ENCODE results near the gene CARD11.

Gene CARD11

DNA sequence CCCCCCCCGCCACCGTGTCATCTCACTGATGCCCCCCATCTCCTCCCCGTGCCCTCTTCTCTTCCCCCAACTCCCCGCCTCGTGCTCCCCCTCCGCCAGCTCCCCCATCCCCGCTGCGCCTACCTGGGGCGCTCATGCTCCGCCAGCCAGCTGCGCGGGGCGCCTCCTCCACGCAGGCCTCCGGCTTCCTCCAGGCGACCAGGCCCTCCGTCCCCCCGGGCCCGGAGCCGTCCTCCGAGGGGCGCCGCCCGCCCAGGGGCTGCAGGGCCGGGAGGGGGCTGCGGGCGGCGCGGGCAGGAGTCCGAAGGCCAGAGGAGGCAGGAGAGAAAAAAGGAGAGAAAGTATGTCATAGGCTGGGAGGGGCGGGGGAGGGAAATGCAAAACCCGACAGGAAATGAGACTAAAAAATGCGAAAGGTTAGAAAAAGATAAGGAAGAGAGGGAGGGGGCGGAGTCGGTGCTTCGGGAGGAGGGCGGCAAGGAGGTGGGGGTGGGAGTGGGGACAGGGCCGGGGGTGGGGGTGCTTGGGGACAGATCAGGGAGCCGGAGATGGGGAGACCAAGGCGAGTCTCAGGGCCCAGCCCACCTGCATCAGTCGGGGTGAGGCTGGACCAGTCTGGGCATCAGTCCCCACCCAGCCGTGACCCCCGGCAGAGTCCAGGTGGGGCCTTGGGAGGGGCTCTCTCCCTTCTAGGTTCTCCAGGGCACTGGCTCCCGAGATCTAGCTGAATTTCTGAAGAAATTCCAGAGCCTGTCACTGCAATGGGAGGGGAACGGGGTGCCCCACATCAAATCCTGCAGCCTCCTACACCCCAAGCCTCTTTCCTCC lies at the start of gene CARD11:
Gene CARD11 (minus strand): TSS at position 324 of the 828 bp plus-strand sequence. CDS start 85,361 bp downstream, outside the sequence.
- DNase-seq = peak; percentile 9

DNA sequence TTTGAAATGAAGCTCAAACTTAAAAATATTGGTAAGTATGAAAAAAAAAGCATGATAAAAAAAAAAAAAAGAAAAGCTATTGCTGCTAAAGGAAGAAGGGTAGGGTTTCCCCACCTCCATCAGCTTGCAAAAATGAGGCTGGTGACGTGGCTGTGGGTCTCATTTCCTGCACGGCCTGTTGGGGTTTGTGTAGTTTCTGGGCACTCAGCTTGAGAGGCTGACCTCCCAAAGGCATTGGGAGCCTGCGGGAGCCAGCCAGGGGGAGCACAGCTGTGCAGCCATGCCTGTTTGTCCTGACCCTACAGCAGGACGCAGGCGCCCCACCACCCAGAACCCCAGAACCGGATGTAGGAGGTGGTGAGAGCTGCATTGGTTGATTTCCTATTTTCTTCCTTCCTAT lies 48.8 kb upstream of the CARD11 start:
- DNase-seq = no peak

DNA sequence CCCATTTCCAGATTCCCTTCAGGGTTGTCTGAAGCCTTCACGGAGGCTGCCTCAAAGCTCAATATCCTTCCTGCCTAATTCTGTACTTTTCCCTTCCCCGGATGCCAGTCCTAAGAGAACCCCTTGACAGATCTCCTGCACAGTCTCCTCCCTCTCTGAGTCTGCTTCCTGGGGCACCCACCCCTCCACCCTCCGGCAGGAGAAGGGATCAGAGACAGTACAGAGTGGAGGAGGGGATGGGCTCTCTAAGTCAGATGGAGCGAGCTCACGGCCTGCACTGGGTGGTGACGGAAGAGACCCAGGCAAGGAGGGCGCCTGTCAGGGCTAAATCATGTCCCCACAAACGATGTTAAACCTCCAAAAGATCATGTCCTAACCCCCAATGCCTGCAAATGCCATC lies 48.0 kb upstream of the CARD11 start:
- no peak for DNase-seq

DNA sequence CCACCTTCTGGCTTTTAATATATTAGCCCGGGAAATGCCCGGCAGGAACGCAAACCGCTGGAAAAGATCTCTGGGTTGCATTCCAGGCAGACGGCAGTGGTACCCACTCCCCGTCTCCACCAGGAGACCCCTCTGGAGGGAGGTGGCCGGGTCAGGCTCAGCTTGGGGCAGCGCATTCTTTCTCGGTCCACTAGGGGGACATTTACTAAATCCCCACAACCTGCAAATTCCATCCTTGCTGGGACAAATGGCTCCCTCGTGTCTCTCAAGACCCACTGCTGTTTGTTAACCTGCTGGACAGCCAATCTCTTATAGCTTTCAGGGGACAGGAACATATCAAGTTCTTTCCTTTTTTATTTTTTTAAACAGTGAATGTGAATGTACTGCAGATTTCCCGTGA lies 45.8 kb upstream of the CARD11 start:
- DNase-seq = peak; percentile 6

DNA sequence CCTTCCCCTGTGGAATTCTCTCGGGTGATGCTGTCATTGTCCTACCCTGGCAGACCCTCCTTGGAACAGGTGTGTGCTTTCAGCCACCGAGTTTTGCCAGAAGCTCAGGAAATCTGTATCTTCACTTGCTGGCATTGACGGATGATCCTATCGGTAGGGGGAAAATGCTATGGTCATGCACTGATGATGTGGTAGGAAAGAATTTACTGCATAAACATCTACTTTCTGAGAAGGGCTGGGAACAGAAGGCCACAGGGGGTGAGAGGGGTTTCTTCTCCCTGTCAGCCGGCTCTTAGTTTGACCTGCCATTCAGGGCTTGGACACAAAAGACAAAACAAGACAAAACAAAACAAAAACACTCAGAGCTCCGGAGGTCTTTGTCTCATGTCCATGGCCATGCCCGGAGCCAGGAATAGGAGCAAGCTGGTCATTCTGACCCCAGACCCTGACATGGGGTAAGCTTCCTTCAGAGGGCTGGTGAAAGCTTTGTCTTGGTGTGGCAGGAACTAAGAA lies 43.6 kb upstream of the CARD11 start:
- DNase-seq = no peak

DNA sequence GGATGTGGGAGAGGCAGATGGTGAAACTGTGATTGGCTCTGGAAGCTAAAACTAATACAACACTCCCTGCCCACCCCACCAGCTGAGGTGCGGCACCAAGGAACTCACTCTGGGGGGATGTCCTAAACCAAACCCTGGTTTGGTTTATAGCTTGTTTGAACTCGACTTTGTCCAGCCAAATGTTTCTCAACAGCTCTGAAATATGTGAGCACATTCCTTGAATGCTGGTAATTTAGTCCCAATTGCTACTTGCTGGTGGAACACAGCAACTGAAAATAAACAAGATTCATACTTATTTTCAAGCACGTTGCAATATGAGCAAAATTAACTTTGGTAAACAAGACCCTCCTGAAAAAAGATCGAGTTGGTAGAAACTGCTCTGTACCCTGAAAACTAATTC lies 39.7 kb upstream of the CARD11 start:
- no peak for DNase-seq

DNA sequence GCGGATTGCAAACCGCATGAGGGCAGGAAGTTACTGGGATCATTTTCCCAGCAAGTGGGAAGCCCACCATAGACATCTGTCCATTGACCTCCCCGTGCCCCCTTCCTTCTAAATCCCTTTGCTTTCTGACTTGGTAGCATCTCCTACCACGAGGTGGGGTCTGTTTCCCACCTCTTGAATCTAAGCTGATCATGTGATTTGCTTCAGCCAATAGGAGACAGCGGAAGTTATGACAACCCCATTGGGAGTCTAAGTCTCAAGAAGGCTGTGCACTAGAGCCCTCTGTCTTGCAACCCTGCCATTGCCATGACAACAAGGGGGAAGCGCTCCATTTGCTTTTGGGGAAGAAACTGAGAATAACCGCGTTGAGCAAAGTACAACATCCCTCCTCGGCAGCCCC lies 39.2 kb upstream of the CARD11 start:
- DNase-seq = peak; percentile 1

DNA sequence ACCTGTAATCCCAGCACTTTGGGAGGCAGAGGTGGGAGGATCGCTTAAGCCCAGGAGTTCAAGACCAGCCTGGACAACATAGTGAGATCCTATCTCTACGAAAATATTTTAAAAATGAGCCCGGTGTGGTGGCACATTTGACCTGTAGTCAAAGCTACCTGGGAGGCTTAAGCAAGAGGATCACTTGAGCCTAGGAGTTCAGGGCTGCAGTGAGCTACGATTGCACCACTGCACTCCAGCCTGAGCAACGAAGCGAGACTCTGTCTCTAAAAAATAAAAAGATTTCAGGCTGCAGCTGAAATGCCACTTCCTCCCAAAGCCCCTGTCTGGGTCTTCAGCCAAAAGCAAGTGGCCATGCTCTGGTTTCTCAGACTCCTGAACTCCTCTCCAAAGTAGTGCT lies 38.7 kb upstream of the CARD11 start:
- DNase-seq = no peak

DNA sequence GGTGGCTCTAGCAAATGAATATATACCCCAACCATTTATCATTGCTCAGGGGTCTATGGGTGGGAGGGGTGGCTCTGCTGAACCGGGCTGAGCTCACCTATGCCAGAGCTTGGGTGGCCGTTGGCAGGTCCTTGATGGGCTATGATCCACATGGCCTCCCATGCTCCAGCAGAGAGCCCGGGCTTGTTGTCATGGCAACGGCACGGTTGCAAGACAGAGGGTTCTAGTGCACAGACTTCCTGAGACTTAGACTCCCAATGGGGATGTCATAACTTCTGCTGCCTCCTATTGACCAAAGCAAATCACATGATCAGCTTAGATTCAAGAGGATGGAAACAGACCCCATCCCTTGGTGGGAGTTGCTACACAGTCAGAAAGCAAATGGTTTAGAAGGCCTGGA lies 36.4 kb upstream of the CARD11 start:
- no peak for DNase-seq

DNA sequence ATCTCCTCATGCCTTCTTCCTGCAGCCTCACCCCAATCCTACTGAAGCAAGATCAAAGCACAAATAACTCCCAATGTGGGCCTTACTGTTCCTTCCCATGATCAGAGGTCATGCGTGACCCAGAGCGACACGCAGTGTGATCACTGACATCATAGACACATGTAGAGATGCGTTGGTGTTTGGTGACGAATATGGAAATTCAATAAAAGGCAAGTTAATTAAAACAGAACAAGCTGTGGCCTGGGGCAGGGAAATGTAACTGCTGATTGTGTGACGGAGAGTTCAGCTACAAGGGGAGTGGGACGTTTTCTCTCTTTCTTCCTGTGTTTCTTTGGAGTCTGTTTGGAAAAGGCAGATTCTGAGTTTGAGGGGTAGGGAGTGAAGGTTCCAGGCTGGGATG lies 34.8 kb upstream of the CARD11 start:
- DNase-seq = no peak

DNA sequence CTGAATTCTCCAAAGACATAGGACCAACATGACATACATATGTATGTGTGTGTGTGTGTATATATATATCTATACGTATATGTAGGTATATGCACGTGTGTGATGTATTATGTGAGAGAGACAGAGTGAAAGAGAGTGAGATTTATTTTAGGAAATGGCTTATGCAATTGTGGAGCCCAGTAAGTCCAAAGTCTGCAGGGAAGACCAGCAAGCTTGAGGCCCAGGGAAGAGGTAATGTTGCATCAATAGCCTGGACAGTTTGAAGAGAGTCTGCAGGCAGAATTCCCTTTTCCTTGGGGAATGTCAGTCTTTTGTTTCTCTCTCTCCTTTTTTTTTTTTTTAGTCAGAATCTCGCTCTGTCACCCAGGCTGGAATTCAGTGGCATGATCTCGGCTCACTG lies 33.0 kb upstream of the CARD11 start:
- DNase-seq = no peak

DNA sequence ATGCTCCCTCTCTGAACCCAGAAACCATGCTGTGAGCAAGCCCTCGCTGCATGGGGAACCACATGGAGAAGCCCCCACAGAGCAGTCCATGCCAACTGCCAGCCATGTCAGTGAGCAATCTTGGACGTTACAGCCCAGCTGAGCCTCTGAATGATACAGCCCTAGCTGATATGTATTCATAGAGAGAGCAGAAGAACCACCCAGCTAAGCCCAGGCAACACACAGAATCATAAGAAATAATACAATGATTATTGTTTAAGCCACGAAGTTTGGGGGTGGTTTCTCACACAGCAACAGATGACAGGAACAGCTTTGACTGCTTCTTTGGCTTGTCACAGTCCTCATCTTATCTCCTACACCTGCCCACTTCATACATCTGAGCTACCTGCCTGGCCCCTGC lies 32.5 kb upstream of the CARD11 start:
- no peak for DNase-seq

DNA sequence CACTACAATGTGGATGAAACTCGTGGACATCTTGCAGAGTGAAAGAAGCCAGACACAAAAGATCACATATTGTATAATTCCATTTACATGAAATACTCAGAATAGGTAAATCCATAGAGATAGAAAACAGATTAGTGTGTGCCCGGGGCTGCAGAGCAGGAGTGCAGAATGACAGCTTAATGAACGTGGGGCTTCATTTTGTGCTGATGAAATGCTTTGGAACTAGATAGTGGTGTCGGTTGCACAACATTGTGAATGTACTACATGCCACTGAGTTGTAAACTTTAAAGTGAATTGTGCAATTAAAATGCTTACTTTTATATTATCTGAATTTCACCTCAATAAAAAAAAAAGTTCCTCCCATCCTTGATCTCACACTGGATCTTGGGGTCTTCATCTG lies 31.8 kb upstream of the CARD11 start:
- no peak for DNase-seq

DNA sequence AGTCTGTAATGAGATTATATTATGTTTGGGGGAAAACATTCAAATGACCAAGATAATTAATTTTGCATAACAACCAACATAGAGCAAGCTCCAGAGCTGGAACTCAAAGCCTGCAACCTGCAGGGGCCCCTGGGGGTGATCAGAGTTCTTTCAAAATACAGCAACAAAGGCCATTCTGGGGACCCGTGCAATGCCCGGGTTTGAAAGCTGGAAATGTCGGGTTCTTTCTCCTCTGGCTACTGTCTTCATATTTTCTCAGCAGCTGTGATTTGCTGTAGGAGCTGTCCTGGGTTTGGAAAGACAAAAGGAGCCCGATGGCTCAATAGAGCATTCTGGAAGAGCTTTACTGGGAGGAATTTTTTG lies 30.8 kb upstream of the CARD11 start:
- no peak for DNase-seq

DNA sequence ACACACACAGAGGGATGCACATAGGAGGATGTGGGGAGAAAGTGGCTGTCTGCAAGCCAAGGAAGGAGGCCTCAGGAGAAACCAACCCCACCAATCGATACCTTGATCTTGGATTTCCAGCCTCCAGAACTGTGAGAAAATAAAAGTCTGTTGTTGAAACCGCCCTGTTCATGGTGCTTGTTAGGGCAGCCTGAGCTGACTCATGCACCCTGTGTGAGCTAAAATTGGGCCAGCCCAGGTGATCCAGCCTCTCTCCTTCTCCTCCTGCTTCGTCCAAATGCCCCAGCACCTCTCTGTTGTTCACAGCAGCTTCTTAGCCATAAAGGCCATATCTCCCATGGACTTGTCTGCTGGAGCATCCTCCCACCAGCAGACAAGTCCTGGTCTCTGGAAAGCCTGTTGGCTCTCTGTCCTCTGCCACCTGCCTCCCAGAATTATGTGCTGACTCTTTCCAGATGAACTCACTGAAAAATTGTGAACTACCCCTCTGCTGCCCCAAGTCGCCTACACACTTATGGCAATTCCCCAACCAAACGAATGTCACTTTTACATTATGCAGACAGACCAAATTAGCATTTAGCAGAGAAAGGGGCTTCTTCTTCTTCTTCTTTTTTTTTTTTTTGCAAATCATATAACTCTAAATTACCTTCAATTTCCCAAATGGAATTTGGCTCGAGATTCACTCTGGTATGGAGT lies 30.2 kb upstream of the CARD11 start:
- DNase-seq = no peak

DNA sequence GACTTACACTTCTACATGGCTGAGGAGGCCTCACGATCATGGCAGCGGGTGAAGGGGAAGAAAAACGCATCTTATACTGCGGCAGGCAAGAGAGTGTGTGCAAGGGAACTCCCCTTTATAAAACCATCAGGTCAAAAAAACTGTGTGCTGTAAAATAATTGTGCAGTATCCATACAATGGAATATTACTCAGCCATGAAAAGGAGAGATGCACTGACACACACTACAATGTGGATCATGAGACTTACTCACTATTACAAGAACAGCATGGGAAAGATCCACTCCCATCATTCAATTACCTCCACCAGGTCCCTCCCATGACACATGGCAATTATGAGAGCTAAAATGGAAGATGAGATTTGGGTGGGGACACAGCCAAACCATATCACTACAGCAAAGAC lies 27.2 kb upstream of the CARD11 start:
- no peak for DNase-seq

DNA sequence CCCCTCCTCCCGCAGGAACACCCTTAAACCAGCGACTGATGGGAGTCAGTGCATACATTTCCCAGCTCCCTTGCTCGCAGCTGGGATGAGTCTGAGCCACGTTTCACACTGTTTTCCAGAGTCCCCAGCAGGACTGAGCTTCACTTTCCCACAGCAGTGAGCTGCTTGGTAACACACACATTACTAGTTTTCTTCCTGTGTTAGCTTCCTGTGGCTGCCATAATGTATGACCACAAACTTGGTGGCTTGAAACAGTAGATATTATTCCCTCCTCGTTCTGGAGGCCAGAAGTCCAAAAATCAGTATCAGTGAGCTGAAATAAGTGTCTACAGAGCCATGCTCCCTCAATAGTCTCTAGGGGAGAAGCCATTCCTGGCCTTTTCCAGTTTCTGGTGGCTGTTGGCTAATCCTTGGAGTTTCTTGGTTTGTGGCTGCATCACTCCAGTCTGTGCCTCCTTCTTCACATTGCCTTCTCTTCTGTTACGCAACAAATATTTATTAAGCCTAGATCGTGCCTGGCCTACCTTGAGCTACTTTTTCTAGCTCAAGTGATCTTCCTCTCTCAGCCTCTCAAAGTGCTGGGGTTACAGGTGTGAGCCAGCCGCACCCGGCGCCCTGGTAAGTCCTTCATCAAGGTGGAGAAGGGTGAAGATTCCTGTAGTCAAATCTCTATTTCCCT lies 26.2 kb upstream of the CARD11 start:
- no peak for DNase-seq

DNA sequence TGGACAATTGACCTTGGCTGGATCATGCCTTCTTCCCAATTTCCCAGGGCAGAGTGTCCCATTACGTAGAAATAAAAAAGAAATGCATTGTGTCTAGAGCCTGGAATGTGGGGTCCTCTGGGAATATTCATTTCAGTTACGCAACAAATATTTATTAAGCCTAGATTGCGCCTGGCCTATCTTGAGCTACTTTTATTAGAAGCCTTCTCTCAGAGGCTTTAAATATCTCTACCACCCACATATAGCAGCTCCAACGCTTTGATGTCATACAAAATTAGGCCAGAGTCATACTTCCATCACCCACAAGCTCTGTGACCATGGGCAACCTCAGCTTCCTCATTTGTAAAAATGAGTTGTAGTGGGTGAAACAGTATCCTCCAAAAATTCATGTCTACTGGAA lies 24.9 kb upstream of the CARD11 start:
- peak; percentile 6 for DNase-seq

DNA sequence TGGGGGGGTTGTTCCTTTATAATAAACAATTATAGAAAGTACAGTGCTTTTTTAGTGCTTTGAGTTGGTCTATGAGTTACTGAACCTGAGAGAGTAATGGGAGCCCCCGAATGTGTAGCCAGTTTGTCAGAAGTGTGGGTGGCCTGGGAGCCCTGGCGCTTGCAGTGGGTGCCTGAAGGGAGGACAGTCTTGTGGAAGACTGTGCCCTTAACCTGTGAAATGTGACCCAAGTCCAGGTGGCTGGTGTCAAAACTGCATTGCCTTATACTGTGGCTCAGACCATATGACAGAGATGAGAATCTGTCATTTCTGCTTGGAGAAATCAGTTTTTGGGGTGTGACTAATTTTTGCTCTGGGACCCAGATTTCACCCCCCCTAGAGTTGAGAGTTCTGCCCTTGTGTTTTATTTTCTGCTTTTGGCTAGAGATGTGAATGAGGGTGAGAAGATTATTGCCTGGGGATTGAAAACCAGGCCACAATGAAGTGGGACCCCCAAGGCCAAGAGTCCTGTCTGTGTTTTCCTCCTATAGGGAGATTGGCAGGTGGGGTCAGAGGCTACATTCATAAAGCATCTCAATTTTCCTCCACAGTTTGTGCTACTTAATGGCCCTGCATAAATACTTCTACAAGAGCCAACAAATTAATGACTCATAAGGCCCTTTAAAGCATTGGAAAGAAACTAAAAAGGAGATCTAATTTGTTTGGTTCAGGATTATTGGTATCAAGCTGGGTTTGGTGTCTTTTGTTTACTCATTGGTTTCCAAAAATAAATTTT lies 24.1 kb upstream of the CARD11 start:
- DNase-seq = no peak

DNA sequence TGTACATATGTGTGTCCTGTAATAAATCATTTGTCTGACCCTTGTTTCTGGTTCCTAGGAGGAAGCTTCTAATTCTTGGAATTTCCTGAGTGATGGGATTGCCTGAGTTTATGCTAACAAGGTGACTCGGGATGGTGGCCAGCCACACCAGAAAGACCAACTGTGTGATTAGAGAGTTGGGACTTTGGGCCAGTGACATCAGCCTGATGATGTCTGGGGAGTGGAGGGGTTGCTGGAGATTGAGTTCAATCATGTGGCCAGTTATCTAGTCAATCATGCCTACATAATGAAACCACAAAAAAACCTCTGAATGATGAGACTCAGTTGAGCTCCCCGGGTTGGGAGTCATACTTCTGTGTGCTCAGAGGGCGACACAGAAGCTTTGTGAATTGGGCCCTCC lies 23.5 kb upstream of the CARD11 start:
- DNase-seq = peak; percentile 54

DNA sequence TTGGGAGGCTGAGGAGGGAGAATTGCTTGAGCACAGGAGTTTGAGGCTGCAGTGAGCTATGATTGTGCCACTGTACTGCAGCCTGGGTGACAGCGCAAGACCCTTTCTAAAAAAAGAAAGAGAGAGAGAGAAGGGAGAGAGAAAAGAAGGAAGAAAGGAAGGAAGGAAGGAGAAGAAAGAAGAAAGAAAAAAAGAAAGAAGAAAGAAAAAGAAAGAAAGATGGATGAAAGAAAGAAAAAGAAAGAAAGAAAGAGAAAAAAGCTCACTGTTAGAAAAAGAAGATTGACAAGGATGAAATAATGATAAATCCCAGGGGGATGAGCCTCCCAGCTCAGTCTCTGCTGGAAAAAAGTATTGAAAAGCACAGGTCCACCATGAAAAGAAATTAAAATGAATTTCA lies 22.8 kb upstream of the CARD11 start:
- DNase-seq = no peak

DNA sequence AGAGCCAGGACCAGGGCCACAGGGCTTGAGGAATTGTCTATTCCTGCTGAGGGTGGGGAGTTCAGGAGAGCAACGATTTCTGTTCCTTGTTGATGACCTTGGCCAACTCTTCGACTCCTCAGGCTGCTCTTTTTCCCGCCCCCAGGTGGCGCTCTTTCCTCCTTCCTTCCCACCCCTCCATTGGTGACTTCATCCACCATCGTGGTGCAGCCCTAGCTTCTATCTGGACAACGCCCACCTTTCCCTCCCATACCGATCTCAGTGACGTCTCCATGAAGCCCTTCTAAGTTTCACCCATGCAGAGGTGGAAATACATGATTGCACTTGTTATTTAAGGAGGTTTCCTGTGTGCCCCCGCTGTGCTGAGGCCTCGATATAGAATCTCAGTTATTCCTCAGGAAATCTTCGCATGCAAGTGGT lies 22.1 kb upstream of the CARD11 start:
- peak; percentile 46 for DNase-seq

DNA sequence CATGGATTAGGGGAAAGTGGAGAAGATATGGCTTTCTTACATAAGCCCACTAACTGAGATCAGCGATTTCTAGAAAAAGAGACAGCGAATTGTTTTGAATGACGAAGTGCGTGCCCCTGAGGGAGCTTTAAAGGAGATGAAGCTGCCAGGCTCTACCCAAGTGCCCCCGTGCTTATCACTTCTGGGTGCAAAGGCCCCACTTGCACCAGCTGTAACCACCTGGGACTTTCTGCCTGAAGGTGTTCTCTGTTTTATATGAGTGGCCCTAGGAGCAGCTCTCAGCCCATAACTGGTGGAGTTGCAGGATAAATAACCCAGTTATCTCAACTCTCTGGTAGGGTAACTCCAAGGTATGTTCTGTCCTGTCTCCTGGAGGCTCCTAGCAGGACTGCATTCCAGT lies 20.4 kb upstream of the CARD11 start:
- no peak for DNase-seq

Measured in OCI-M1 (cell line).